Islet of Langerhans (tissue), 1 donor: Measurements from ENCODE around the gene CACUL1.
"Not testable (repeated sequence)": the region's sequence is repeated elsewhere in the genome, so short reads cannot be mapped to it uniquely, and the experiment has no call there.

Experiments
- FAIRE-seq: peaks from one replicate; lab custom pipeline; 2011; peaks lifted over from hg19 to GRCh38; lab: Jason Lieb, UNC

CACUL1 gene

DNA sequence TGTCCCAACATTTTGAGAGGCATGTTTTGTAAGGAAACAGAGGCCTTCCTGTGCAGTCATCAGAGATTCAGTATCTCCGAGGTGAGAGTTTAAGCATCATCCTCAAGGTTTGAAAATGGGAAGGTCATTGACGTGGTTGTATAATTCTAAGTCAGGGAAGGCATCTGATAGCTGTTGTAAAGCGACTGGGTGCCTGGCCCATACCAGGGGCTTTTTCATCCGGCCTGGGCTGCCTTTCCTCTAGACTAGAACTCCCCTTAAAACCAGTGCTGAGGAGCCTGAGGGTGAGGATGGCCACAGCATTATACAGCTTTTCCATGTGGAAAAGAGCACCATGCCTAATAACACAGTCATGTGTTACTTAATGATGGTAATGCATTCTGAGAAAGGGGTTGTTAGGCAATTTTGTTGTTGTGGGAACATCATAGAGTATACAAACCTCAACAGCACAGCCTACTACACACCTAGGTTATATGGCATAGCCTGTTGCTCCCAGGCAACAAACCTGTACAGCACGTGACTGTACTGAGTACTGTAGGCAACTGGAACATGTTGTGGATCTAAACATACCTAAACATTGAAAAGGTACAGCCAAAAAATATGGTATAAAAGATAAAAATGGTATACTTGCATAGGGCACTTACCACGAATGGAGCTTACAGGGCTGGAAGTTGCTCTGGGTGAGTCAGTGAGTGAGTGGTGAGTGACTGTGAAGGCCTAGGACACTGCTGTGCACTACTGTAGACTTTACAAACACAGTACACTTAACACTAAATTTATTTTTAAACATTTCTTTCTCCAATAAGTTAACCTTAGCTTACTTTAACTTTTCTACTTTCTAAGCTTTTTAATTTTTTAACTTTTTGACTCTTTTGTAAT is 13.5 kb upstream of the CACUL1 start:
- FAIRE-seq, result no peak

DNA sequence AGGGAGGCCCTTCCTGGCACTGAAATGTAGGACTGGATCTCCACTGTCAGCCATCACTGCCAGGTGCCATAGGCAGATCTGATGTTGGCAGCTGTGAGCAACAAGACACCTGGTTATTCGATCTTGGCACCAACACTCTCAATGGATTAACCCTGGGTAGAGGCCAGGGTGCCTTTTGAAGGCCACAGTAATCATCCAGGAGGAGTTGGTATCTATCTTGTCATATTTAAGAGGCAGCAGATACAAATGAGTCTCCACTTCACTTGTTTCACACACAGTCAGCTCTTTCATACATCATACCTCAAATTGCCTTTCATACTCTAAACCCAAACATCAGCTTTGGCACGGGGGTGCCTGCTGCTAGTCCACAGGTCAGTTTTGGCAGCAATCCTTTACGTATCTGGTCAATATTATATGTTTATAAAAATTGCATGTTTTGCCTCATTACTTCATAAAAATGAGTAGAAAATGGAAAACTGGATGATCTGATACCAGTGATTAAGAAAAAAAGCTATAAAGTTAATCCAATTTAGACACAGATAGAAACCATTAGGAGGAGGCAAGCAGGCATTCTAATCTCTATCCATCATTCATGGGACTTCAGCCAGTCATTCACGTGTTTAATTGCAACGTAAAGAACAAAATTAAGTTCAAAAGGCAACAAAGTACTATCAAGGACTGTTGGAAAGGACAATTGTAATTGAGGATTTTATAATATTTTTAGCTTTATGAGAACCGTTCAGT is 12.7 kb upstream of the CACUL1 start:
- no peak for FAIRE-seq

DNA sequence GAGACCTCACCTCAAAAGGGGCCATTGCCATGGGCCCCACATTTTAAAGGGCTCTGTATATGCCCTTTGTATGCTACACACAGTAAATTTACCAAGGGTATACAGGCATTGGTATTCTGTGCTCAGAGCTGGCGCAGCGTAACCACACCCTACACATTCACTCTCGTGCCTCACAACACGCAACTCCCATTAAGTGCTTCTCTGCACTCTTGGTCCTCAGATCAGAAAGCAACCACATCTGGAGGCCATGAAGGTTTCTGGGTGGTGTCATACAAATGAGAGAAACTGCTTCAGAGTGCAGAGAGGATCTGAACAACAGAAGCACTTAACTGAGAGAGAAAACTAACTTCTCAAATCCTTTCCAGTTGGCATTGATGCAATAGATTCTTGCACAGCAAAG is 9.4 kb upstream of the CACUL1 start:
- FAIRE-seq, result no peak

DNA sequence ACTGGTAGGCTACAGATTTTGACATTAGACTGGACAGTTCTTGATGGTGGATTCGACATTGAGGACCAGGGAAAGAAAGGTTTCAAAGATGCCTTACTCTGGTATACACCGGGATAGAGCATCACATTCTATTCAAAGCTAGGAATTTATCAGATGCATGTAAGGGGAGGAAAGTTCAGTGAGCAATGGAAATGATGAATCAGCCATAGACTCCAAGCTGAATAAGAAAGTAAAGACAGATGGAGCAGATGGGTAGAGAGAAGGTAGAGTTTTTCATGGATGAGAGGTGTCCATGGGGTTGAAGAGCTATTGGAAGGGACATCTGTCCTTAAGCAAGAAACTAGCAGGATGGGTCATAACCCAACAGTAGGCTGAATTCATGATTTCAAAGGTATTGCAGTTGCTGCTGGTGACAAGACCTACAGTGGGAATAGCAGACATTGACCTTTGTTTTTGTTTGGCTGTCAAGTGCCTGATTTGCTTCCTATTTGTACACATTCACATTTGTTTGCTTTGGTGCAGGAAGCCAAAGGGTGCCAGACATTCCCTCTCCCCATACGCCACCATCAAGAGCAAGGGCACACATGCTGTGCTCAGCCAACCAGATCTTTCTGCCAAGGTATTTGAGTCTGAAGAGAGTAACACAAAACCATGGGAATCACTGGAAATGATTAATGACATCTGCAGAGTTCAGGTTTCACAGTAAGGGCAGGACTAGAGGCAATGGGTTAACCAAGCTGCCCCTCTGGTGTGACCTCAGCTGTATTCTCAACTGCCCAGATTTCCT is 8.6 kb upstream of the CACUL1 start:
- FAIRE-seq, result no peak

DNA sequence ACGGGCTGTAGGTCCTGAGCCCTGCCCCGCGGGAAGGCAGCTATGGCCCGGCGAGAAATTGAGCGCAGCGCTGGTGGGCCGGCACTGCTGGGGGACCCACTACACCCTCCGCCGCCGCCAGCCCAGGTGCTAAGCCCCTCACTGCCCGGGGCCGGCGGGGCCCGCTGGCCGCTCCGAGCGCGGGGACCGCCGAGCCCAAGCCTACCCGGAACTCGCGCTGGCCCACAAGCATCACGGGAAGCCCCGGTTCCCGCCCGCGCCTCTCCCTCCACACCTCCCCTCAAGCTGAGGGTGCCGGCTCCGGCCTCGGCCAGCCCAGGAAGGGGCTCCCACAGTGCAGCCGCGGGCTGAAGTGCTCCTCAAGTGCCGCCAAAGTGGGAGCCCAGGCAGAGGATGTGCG is 5.5 kb upstream of the CACUL1 start:
- FAIRE-seq, result no peak

DNA sequence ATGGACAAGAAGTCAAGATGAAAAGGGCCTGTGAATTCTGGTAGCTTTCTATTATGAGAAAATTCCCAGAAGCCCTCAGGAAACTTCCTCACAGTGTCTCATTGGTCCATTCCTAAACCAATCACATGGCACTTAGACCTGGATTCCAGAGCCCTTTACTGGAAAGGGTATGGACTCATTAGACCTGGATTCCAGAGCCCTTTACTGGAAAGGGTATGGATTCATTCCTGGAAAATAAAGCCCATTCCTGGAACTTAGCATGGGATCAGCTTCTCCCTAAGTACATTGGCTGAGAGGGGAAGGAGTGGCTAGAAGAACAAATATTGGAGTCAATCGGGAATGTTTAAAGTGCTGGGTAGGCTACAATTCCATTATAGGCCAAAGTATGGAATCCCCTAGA is 3.7 kb upstream of the CACUL1 start:
- no peak for FAIRE-seq

DNA sequence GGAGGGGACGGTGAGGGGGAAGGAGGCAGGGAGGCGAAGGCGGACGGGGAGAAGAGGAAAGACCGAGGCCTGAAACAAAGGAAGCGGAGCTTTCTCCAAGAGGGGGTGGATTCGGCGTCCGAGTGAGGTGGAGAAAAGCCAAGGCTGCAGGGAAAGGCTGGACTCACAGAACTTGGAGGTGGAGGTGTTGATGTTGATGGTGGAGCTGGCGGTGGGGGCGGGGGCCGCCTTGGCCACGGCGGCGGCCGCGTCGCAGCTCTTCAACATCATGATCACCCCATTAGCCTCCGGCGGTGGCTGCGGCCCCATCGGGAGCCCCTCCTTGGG is 578 bp downstream of the CACUL1 start:
- FAIRE-seq, result no peak

DNA sequence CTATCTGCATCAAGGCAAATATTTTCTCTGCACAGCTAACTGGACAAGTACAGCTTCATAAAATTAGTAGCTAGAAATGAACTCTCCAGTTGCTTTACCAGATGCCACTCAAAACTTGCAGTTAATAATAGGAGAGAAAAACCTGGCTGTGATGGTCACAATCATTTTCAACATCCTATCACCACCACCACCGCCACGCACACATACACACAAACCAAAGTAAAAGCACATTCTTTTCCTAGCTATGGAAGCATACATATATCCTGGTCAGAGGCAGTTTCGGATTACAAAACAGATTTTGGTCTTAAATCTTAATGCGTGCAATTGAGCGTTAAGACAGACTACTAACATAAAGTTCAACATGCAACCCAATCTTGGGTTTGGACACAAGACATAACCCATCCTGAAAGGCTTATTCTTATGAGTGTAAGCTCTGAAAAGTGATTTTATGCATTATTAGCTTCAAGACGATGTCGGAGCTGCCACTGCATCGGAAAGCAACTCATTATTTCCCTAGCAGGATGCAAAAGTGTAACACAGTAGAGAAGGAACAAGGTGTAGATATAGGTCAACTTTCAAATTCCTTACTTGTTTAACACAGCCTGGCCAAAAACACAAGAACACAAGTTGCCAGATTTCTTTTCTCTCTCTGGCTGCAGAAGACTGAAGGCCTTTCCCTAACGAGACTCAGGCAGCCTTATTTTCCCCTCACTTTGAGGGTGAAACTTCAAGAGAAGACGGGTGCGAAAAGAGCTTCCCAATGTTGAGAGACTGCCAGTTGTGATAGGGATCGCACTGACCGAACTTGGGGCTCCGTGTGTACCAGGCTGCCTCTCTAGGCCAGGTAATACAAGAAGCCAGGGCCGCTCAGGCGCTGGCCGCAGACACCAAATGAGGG is 1.2 kb downstream of the CACUL1 start:
- no peak for FAIRE-seq

DNA sequence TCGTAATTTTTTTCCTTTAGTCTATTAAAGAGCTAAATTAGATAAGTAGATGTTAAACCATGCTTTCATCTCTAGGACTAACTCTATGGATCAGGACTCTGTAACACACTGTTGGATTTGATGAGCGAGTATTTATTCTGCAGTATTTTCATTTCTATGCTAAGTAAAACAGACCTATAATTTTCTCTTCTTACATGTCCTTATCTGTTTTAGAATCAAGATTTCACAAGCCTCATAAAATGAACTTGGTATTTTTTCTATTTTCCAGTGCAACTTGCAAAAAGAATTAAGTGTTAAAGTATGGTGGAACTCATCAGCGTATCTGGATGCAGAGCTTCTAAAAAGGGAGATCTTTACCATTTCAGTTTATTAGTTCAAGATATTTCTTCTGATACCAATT is 2.4 kb downstream of the CACUL1 start:
- FAIRE-seq, result no peak

DNA sequence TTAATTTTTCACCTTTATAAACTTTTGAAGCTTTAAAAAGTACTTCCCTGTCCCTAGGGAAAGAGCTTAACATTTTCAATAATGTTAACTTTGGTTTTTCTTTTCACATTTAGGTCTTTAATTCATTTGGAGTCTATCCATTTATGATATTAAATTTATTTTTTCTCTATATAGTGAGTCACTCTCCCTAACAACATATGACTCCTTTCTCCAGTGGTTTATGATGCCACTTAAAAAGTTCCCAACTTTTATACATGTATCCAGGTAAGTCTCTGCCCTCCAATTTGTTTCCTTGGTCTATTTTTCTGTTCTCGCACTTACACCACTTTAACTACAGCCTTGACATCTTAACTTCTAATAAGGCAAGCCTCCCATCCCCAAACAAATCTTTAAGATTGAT is 3.5 kb downstream of the CACUL1 start:
- FAIRE-seq, result no peak

DNA sequence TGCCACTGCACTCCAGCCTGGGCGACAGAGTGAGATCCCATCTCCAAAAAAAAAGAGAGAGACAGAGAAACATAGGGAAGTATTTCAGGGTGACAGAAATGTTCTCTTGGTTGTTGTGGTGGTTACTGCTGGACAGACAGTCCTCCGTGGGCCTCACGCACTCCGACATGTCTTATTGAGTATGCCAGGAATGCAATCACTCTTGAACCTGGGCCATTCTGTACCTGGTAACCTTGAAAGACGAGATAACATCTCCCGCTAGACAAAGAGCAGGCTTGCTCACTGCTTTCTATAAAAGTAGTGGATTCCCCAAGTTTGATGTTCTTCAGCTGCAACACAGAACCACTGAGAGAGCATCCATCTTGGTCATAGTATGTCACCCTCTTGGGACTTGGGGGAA is 6.7 kb downstream of the CACUL1 start:
- FAIRE-seq, result no peak

DNA sequence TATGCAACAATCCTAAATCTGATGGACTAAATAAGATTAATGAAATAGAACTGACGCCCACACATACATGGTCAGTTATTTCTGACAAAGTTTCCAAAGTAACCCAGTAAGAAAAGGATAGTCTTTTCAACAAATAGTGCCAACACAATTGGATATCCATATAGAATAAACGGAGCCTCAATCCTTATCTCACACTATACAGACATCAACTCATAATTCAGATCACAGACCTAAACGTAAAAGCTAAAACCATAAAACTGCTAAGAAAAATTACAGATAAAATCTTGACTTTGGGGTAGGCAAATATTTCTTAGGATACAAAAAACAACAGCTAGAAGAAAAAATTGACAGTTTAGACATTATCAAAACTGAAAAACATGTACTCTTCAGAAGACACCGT is 8.5 kb downstream of the CACUL1 start:
- no peak for FAIRE-seq

DNA sequence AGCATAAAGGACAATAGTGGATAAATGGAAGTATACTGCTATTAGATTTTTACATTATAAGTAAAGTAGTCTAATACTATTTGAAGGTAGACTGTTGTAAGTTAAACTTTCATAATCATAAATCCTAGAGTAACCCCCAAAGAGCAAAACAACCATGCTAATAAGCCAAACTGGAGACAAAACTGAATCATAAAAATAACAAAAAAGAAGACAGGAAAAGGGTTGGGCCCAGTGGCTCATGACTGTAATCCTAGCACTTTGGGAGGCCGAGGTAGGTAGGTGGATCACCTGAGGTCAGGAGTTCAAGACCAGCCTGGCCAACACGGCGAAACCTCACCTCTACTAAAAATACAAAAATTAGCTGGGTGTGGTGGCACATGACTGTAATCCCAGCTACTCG is 9.7 kb downstream of the CACUL1 start:
- FAIRE-seq, result no peak

DNA sequence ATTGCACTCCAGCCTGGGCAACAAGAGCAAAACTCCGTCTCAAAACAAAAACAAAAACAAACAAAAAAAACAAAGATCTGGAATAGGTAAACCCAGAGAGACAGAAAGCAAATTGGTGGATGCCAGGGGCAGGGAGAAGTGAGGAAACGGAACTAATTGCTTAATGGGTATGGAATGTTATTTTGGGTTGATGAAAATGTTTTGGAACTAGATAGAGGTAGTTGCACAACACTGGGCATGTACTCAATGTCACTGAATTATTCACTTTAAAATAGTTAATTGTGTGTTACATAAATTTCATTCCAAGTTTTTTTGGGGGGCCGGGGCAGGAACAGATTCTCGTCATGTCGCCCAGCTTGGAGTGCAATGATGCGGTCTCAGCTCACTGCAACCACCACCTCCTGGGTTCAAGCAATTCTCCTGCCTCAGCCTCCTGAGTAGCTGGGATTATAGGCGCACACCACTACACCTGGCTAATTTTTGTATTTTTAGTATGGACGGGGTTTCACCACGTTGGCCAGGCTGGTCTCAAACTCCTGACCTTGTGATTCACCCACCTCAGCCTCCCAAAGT is 10.3 kb downstream of the CACUL1 start:
- not testable (repeated sequence) for FAIRE-seq

DNA sequence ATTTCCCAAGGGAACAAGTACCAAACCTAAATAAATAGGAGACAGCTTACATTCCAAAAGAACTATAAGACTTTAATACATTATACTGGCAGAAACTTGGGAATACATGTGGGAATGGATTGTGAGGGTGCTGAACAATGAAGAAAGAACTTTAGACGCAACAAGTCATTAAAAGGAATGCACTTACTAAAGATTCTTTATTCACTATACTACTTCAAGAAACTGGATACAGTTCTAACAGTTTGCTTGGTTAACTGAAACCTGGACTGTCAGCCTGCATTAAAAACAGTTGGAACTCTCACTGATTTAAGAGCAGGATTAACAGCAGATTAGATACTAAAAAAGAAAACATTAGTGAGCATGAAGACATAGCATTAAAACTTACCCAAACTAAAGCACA is 12.0 kb downstream of the CACUL1 start:
- no peak for FAIRE-seq

DNA sequence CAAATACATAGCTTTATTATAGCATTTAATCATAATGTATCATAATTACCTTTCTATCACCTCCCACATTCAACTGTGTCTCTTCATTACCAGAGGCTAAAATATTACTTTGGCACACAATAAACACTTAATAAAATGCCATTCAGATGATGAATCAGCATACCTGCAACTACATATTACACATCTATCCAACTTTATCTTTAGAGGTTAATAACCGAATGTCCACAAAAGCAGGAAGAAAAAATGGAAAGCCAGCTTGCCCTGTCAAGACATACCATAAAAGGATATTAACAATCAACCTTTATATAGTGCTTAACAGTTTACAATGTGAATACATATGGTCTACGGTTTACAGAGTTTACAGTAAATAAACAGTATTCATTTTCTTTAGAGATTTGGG is 12.7 kb downstream of the CACUL1 start:
- FAIRE-seq, result no peak

DNA sequence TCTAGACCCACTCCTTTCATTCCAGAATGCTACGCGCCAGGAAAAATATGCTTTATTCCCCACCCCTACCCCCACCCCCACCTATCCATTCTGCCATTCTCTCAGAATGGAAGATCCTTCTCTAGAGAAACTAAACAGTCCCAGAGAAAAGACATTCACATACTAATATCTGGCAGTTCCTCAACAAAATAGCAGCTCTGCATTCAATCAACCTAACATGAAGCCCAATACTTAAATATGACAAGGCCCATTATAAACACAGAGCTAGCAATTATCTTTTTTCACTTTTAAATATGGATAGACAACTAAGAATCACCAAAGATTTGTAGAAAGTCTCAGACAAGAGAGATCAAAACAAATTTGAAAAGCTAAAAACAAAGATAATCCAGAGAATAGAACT is 16.4 kb downstream of the CACUL1 start:
- FAIRE-seq, result no peak

DNA sequence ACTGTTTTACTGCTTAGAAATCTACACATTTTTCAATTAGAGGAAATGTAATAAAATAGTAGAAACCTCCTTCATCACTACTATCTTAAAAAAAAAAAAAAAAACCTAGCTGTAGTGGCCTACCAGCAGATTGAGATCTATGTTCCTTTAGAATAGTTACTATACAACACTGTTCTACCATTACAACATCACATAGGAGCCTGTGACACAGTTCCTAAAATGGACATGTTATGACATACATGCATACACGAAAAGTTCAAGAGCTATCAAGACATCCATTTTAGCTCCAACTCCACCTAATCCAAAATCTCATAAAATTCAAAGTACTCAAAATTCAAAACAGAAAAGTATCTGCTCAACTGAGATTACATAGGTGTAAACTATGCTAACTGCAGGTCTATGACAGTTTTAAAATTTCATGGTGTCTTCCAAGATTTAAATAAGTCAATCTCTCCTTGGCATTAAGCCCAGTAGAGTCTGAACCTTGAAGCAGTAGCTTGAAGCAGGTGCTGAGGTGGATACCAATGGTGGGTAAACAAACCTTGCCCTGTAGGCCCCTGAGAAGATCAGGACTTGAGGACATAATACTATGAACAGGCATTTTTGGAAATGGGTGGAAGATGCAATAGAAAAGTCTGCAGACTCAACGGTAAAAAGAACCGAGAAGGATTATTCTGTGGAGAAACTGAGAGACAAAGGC is 17.0 kb downstream of the CACUL1 start:
- FAIRE-seq, result no peak

DNA sequence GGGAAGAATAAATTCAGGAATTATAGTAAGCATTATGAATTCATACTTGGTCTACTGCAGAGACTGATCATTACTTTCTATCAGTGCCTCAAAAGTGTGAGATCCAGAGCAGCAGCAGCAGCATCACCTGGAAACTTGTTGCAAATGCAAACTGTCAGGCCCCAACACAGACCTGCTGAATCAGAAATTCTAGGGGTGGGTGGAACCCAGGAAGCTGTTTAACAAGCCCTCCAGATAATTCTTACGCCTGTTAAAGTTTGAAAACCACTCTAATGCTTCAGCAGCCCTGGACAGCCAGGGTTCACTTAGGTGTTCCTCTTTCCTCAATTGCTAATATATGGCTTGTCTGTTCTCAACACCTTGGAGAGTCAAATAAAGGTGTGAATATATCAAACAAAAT is 19.5 kb downstream of the CACUL1 start:
- FAIRE-seq, result no peak

DNA sequence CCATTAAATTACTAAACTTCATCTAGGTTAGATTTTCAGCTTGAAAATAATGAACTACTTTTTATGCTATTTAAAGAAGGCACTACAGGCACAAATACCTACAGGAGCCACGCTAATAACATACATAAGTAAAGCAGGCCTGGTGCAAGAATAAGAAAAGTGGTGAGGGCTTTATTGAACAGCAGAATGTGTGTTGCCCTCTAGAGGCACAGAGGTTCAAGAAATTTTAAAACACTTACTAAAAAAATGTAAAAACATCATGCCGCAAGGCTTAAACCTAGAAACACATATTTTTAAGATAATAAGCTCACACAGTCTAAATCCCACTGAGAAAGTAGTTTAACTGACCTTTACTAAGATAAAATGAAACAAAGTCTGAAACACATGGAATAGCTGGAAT is 20.3 kb downstream of the CACUL1 start:
- peak; percentile 9 for FAIRE-seq
